GM18909 (cell line): Measurements from ENCODE around the gene SCUBE1.

ENCODE experiments used
- ATAC-seq: cut with Tn5 transposase; IDR thresholded peaks from one replicate; pipeline ENCODE4 v1.9.1; 2021; ENCODE audit warnings: mild to moderate bottlenecking; ENCODE audit not compliant: unreplicated experiment, poor library complexity

Gene SCUBE1

GRCh38 chr22:43152357-43153071, 190.7 kb downstream of the SCUBE1 start:
- no peak for ATAC-seq

DNA sequence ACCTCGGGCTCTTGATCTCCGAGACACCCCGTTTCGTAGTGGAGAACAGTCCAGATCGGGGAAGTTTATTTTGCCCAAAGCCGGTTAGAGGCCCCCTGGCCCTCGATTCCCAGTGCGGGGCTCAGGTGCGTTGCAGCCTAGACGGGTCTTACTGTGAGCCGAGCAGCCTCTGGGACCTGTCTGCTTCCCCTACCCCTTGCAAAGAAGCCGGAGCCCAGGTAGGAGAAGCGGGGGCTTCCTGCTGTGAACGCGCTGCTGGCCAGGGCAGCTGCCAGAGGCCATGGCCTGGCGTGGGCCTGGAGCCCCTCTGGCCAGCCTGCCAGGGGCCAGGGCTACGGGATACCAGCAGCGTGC, 191.2 kb downstream of the SCUBE1 start:
- ATAC-seq: no peak

GRCh38 chr22:43151251-43152002, 191.7 kb downstream of the SCUBE1 start, which contains the start of gene TSPO:
Gene TSPO, plus strand, starts transcription at chr22:43151559. Its CDS starts 7,680 bp downstream, at chr22:43159239.
- ATAC-seq: no peak

DNA sequence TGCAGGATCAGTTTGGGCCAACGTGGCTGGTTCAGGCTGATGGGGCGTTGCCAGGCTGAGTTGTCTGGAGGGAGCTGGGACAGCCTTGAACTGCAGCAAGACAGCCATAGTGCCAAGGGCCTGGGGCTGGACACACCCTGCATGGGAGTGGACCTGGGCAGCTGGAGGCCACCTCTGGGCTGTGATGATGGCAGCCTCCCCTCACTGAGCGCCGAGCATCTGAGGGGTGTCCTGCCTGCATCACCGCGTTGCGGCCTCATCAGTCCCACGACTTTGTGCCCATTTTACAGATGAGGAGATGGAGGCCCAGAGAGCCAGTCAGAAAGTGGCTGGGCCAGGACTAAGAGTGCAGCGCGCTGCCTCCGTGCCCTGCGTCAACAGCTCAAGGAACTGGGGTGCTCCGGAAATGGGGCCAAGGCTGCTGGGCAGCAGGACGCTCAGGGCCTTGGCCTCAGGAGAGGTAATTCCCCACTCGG, 192.4 kb downstream of the SCUBE1 start:
- ATAC-seq: no peak

DNA sequence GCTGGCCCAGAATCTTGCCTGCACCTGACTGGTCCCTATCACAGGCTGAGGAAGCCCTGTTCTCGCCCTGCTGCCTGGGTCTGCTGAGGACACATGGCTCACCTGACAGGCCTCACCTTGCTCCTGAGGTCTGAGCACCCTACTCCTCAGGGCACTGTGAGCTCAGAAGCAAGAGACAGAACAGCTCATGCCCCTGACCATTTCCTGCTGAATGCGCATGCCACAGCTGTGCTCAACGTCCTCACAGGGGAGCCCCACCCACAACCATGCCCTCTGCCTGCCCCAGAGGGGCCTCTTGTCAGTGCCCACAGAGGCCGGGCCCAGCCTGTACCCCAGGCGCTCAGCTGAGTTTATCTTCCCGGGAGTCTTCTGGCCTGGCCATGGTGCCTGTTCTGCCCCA, 194.6 kb downstream of the SCUBE1 start:
- ATAC-seq: no peak

- ATAC-seq: no peak
These were observed 195.4 kb downstream of the SCUBE1 start for GRCh38 chr22:43147821-43148220.
